Tibial nerve (tissue), 4 donors: ENCODE data around the gene SMG6. TPM values are rescaled to one million over a fixed set of nuclear protein-coding genes. Genes with fewer than 3 reads are reported as not detected.

Source experiments
- DNase-seq, 2 donors: peaks; one replicate each; pipeline ENCODE4 v3.0.0-alpha.2; 2019; ENCODE audit warnings: low spot score in 2 of 2
- H3K27ac ChIP-seq, 4 donors: fragments of 200-600 bp; sonication (generic) in 3 of 4; one replicate each; pipeline ENCODE4 v1.5.1; 2017 to 2019; ENCODE audit warnings: mild to moderate bottlenecking in 1 of 4
- H3K27me3 ChIP-seq, 2 donors: fragments of 200-600 bp; sonication (generic) in 1 of 2; one replicate each; pipeline versions ENCODE4 v1.5.1 to v1.6.0; 2017 to 2019
- H3K36me3 ChIP-seq, 3 donors: fragments of 200-600 bp; sonication (generic); one replicate each; pipeline ENCODE4 v1.5.1; 2018 to 2019
- H3K4me1 ChIP-seq, 4 donors: fragments of 200-600 bp; sonication (generic) in 3 of 4; one replicate each; pipeline ENCODE4 v1.5.1; 2017 to 2019
- H3K4me3 ChIP-seq, 4 donors: fragments of 200-600 bp; sonication (generic) in 3 of 4; one replicate each; pipeline ENCODE4 v1.5.1; 2017 to 2019; ENCODE audit warnings: mild to moderate bottlenecking in 1 of 4, moderate library complexity in 1 of 4
- H3K9me3 ChIP-seq, 4 donors: fragments of 200-600 bp; sonication (generic) in 3 of 4; one replicate each; pipeline ENCODE4 v1.5.1; 2017 to 2019
- EP300 ChIP-seq, 2 donors: sonication (generic); formaldehyde crosslinking; IDR thresholded peaks; one replicate each; pipeline ENCODE4 v1.6.1; 2017; ENCODE audit warnings: antibody characterized with exemption in 2 of 2, mild to moderate bottlenecking in 1 of 2
- POLR2A ChIP-seq, 2 donors: fragments of 450-650 bp; IDR thresholded peaks; one replicate each; pipeline ENCODE4 v1.6.1; 2017; ENCODE audit warnings: antibody characterized with exemption in 2 of 2, mild to moderate bottlenecking in 2 of 2, moderate library complexity in 2 of 2
- WGBS, 2 donors: methylation state at CpG; one replicate each; pipeline ENCODE4 v1.1.5; 2018; 5-methylcytosine and 5-hydroxymethylcytosine counted together
- small RNA-seq: library from RNA; depleted of rRNA; stranded (forward); fragments of <200 nt; gene quantifications from one replicate; pipeline ENCODE3, GENCODE V24; 2016
- total RNA-seq, 4 donors: library from RNA; depleted of rRNA; stranded (reverse); fragments of >200 nt; gene quantifications; one replicate each; pipeline ENCODE4 v1.1.0, GENCODE V29; 2016
- TF ChIP-seq, protein P1 (sequence below), 5 experiments: fragments of 200-600 bp in 3 of 5; fragments of 450-650 bp in 2 of 5; sonication (generic) in 3 of 5; IDR thresholded peaks; one replicate each; pipeline ENCODE4 v1.5.1; 2016 to 2019; ENCODE audit warnings: antibody characterized with exemption in 5 of 5, mild to moderate bottlenecking in 3 of 5, moderate library complexity in 2 of 5

The SMG6 gene
- total RNA-seq, 4 donors from 2014 or later, result 29.5 to 86.5 (median 40.1) TPM

DNA sequence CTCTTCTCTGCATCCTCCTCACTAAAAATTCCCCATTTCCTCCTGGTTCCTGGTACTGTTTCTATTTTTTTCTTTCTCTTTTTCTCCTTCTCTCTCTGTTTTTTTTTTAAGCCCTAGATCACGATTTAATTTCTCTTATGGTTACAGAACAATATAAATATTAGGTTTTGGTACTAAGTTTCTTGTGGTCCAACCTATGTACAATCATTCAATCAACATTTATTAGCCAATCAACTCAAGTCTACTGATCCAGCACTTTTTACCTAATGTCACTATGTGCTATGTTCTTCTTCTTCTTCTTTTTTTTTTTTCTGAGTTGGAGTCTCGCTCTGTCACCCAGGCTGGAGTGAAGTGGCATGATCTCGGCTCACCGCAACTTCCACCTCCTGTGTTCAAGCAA, 291.1 kb downstream of the SMG6 start:
- Histone ChIP-seq H3K36me3 (no peaks in the 10 kb centered on the region), H3K27ac (peak overlapping the region in 3 of 4 donors; percentile 45 to 78 (median 65)), H3K4me1 (peaks cover 0 to 44% (median 0%) of the 10 kb centered on the region in 4 donors), H3K4me3 (no peak overlapping the region), H3K27me3 (peaks cover 0 to 8% of the 10 kb centered on the region in 2 donors), H3K9me3 (no peaks in the 10 kb centered on the region)
- no peak for DNase-seq
- WGBS, 2 donors, result 89 to 92% methylated on average over 4 of the region's 4 CpGs
- TF ChIP-seq, protein P1, sequence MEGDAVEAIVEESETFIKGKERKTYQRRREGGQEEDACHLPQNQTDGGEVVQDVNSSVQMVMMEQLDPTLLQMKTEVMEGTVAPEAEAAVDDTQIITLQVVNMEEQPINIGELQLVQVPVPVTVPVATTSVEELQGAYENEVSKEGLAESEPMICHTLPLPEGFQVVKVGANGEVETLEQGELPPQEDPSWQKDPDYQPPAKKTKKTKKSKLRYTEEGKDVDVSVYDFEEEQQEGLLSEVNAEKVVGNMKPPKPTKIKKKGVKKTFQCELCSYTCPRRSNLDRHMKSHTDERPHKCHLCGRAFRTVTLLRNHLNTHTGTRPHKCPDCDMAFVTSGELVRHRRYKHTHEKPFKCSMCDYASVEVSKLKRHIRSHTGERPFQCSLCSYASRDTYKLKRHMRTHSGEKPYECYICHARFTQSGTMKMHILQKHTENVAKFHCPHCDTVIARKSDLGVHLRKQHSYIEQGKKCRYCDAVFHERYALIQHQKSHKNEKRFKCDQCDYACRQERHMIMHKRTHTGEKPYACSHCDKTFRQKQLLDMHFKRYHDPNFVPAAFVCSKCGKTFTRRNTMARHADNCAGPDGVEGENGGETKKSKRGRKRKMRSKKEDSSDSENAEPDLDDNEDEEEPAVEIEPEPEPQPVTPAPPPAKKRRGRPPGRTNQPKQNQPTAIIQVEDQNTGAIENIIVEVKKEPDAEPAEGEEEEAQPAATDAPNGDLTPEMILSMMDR (IDR thresholded peaks at IDR 0.05), result no peak
- TF ChIP-seq EP300 (IDR thresholded peaks at IDR 0.05), result no peak
- TF ChIP-seq POLR2A (IDR thresholded peaks at IDR 0.05), result no peak

DNA sequence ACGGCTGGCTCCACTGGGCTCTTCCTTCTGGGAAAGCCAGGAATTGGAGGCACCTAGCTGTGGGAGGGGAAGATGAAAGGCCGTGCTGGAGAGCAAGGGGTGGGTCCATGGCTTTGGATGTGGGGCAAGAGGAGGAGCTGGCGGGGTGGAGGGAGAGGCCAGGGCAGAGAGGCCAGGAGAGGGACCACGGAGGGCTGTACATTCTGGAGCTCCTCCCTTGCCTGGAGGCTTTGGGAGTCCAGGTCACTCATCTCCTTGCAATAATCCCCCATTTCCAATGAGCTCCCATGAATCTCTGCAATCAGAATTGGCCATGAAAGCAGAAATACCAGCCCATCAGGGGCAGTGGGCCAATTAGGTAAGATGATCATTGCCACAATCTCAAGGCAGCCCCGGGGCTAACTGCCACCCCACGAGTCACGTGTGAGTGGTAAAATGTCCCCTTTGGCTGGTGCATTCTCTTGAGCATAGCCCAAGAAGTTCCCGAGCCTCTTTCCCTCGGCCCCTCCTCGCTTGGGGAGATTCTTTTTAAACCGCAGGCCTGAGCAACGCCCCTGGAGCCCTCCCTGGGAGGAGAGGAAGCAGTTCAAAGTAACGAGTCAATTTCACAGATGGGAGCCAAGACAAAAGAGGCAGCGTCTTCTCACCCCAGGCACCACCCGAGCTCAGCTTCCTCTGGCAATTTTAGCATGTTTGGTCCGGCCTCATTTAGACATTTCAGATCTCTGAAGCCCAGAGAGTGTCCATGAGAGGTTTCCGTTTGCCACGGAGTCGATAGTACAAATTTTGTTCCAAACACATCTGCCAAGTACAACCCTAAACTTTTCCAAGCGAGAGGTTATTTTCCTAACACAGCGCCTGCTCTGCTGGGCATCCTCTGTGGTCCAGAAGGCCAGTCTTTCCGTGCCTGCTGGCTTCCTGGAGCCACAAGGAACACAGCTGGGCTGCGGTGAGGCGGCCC, 291.9 kb downstream of the SMG6 start:
- Histone ChIP-seq H3K36me3 (no peaks in the 10 kb centered on the region), H3K4me3 (peak overlapping the region in 1 of 4 donors; percentile 31), H3K27ac (peak overlapping the region in 3 of 4 donors; percentile 45 to 78 (median 65)), H3K9me3 (no peaks in the 10 kb centered on the region), H3K4me1 (peaks cover 0 to 44% (median 0%) of the 10 kb centered on the region in 4 donors), H3K27me3 (peaks cover 0 to 8% of the 10 kb centered on the region in 2 donors)
- 15 to 19% methylated on average over 23 to 24 of the region's 24 CpGs for WGBS, 2 donors
- TF ChIP-seq, protein P1 (IDR thresholded peaks at IDR 0.05), result no peak
- peak in 1 of 2 donors; percentile 23 for TF ChIP-seq EP300 (IDR thresholded peaks at IDR 0.05)
- peak; percentile 31 to 55 for DNase-seq

Small RNA genes within 50 kb of the gene (small RNA-seq; reads per million reads assigned to genes)
- gene AC090617.6, result not detected
- not detected for gene AC090617.7
- not detected for gene AC090617.8
- not detected for gene AC090617.9
- gene MIR132, result 19.0 reads per million, percentile 92 among the genes with 10 or more reads in this experiment
- 4.0 reads per million, percentile 80 among the genes with 10 or more reads in this experiment for gene MIR212
- gene OVCA2, result not detected
- gene RN7SL624P, result not detected
- gene SNORD91A, result 1,455 reads per million, percentile 99 among the genes with 10 or more reads in this experiment
- gene SNORD91B, result 387 reads per million, percentile 97 among the genes with 10 or more reads in this experiment

Other genes with a start within 250 kb of the SMG6 start
- gene HIC1, start 248.7 kb downstream of the SMG6 start, total RNA-seq, result 10 to 100 TPM; 27.6 to 64.7 (median 50.0) TPM
- 10 to 100 TPM in 1 of 4 donors, 1 to 10 TPM in 3; 6.3 to 13.8 (median 7.9) TPM for gene SRR, start 165 bp upstream of the SMG6 start, total RNA-seq
- 10 to 100 TPM; 19.6 to 35.7 (median 24.3) TPM for gene TSR1, start 32.7 kb upstream of the SMG6 start, total RNA-seq
- gene SGSM2, start 33.7 kb upstream of the SMG6 start, total RNA-seq, result 10 to 100 TPM; 31.5 to 93.3 (median 63.7) TPM
- gene MNT, start 97.3 kb upstream of the SMG6 start, total RNA-seq, result 10 to 100 TPM; 12.6 to 32.8 (median 14.9) TPM
- gene METTL16, start 208.1 kb upstream of the SMG6 start, total RNA-seq, result 10 to 100 TPM; 26.5 to 38.1 (median 33.9) TPM